HepG2 (cell line): ENCODE data around the gene E2F1. TPM values are rescaled to one million over a fixed set of nuclear protein-coding genes. Genes with fewer than 3 reads are reported as not detected.

ENCODE experiments used
- AGO2 ChIP-seq: fragments of 200-400 bp; formaldehyde crosslinking; optimal IDR thresholded peaks from 2 replicates; pipeline ENCODE3; 2017; ENCODE audit warnings: mild to moderate bottlenecking, low read depth, low read length, moderate library complexity
- ATAD3A ChIP-seq: sonication (generic); formaldehyde crosslinking; IDR thresholded peaks from 2 replicates; pipeline ENCODE4 v1.4.0; 2020; ENCODE audit warnings: missing genetic modification reagents
- MAF1 ChIP-seq: sonication (generic); formaldehyde crosslinking; IDR thresholded peaks from 2 replicates; pipeline ENCODE4 v1.5.0; 2020; ENCODE audit warnings: missing genetic modification reagents, borderline replicate concordance
- MIXL1 ChIP-seq: IDR thresholded peaks from 2 replicates; pipeline ENCODE4 v1.6.1; 2016
- NR0B2 ChIP-seq: sonication (generic); formaldehyde crosslinking; IDR thresholded peaks from 2 replicates; pipeline ENCODE4 v1.4.0; 2020; ENCODE audit warnings: mild to moderate bottlenecking, missing genetic modification reagents
- SP4 ChIP-seq: sonication (generic); formaldehyde crosslinking; IDR thresholded peaks from 2 replicates; pipeline ENCODE4 v1.8.1; 2023; ENCODE audit warnings: mild to moderate bottlenecking, missing genetic modification reagents
- YEATS2 ChIP-seq: sonication (generic); formaldehyde crosslinking; IDR thresholded peaks from 2 replicates; pipeline ENCODE4 v1.4.0; 2020; ENCODE audit warnings: missing genetic modification reagents, borderline replicate concordance
- ZBTB20 ChIP-seq: sonication (generic); formaldehyde crosslinking; IDR thresholded peaks from 2 replicates; pipeline ENCODE4 v1.8.1; 2023; ENCODE audit warnings: missing genetic modification reagents, low read depth, mild to moderate bottlenecking, borderline replicate concordance
- ZBTB21 ChIP-seq: sonication (generic); formaldehyde crosslinking; IDR thresholded peaks from 2 replicates; pipeline ENCODE4 v1.4.0; 2020; ENCODE audit warnings: missing genetic modification reagents
- ZBTB4 ChIP-seq: sonication (generic); formaldehyde crosslinking; IDR thresholded peaks from 2 replicates; pipeline ENCODE4 v1.4.0; 2020; ENCODE audit warnings: missing genetic modification reagents, mild to moderate bottlenecking, borderline replicate concordance
- ZFP91 ChIP-seq: sonication (generic); formaldehyde crosslinking; IDR thresholded peaks from 2 replicates; pipeline ENCODE4 v1.9.0; 2022; ENCODE audit warnings: missing genetic modification reagents, mild to moderate bottlenecking, borderline replicate concordance
- ZNF333 ChIP-seq: sonication (generic); formaldehyde crosslinking; IDR thresholded peaks from 2 replicates; pipeline ENCODE4 v1.4.0; 2020; ENCODE audit warnings: mild to moderate bottlenecking, missing genetic modification reagents, borderline replicate concordance
- ZNF414 ChIP-seq: sonication (generic); formaldehyde crosslinking; IDR thresholded peaks from 2 replicates; pipeline ENCODE4 v1.5.0; 2020; ENCODE audit warnings: missing genetic modification reagents
- ZNF550 ChIP-seq: sonication (generic); formaldehyde crosslinking; IDR thresholded peaks from 2 replicates; pipeline ENCODE4 v1.4.0; 2020; ENCODE audit warnings: mild to moderate bottlenecking, missing genetic modification reagents, borderline replicate concordance
- ZNF556 ChIP-seq: sonication (generic); formaldehyde crosslinking; IDR thresholded peaks from 2 replicates; pipeline ENCODE4 v1.4.0; 2020; ENCODE audit warnings: mild to moderate bottlenecking, missing genetic modification reagents, borderline replicate concordance
- ZNF605 ChIP-seq: sonication (generic); formaldehyde crosslinking; IDR thresholded peaks from 2 replicates; pipeline ENCODE4 v1.8.0; 2022; ENCODE audit warnings: mild to moderate bottlenecking, missing genetic modification reagents
- ZNF639 ChIP-seq: conservative IDR thresholded peaks from 2 replicates; pipeline ENCODE4 v1.6.1; 2018; ENCODE audit warnings: missing genetic modification reagents
- ZNF691 ChIP-seq: sonication (generic); formaldehyde crosslinking; IDR thresholded peaks from 2 replicates; pipeline ENCODE4 v1.4.0; 2020; ENCODE audit warnings: missing genetic modification reagents, low read depth, mild to moderate bottlenecking, borderline replicate concordance
- ZNF7 ChIP-seq: IDR thresholded peaks from 2 replicates; pipeline ENCODE4 v1.6.1; 2016; ENCODE audit warnings: missing biosample characterization, missing genetic modification reagents
- ZNF775 ChIP-seq: sonication (generic); formaldehyde crosslinking; IDR thresholded peaks from 2 replicates; pipeline ENCODE4 v1.4.0; 2020; ENCODE audit warnings: missing genetic modification reagents, mild to moderate bottlenecking, moderate library complexity, borderline replicate concordance
- polyA plus RNA-seq, 8 experiments: library from polyadenylated mRNA; depleted of rRNA in 3 of 8; stranded (reverse) in 7 of 8; unstranded in 1 of 8; fragments of >200 nt; fragmentation: Illumina TruSeq in 4 of 8; extraction: Trizol in 4 of 8; gene quantifications; 2 replicates each; pipeline versions ENCODE4 v1.2.1 to v1.2.3, GENCODE V29; 2011 to 2016; ENCODE audit warnings: low read depth in 4 of 8, missing spikeins in 1 of 8, mixed read lengths in 1 of 8; ENCODE audit not compliant: insufficient read depth in 1 of 8
- total RNA-seq, 5 experiments: library from RNA; depleted of rRNA; stranded (reverse); fragments of >200 nt; fragmentation: Illumina TruSeq; extraction: Trizol; gene quantifications; 2 replicates each; pipeline ENCODE4 v1.2.3, GENCODE V29; 2016; ENCODE audit warnings: low read depth in 1 of 5

Gene E2F1
- total and polyA plus RNA-seq, 2 of the 13 experiments (the other 11 are each of a cell fraction or from before 2014, with no cell fraction given): 25.5 to 39.4 TPM

- no peak for TF ChIP-seq MAF1 (CRISPR knock-in tag)
- no peak for TF ChIP-seq ZNF556 (CRISPR knock-in tag)
- TF ChIP-seq ZNF333 (CRISPR knock-in tag): no peak
- TF ChIP-seq SP4 (CRISPR knock-in tag): no peak
- TF ChIP-seq ZFP91 (CRISPR knock-in tag): no peak
- no peak for TF ChIP-seq ZBTB20
- no peak for TF ChIP-seq ZNF775 (CRISPR knock-in tag)
- TF ChIP-seq ZNF414 (CRISPR knock-in tag): no peak
- no peak for TF ChIP-seq ZBTB21 (CRISPR knock-in tag)
- TF ChIP-seq ZNF639 (CRISPR knock-in tag): no peak
- TF ChIP-seq ZNF7 (CRISPR knock-in tag): no peak
- TF ChIP-seq MIXL1 (CRISPR knock-in tag): no peak
- no peak for TF ChIP-seq NR0B2
- TF ChIP-seq ATAD3A: no peak
- no peak for TF ChIP-seq ZNF691 (CRISPR knock-in tag)
- no peak for TF ChIP-seq AGO2
- no peak for TF ChIP-seq ZBTB4 (CRISPR knock-in tag)
- TF ChIP-seq ZNF605 (CRISPR knock-in tag): 0 out of 2 replicates have a peak, but pooled peaks have one; percentile 30
- TF ChIP-seq ZNF550 (CRISPR knock-in tag): no peak
- TF ChIP-seq YEATS2 (CRISPR knock-in tag): no peak
These were observed 1.5 kb downstream of the E2F1 start (continued) for GRCh38 chr20:33684533-33685327.
